Breast epithelium (tissue), 3 donors: ENCODE results near the gene NPRL2.

ENCODE experiments used
- CTCF ChIP-seq, 3 donors: fragments of 450-650 bp; IDR thresholded peaks; one replicate each; pipeline ENCODE4 v1.5.1; 2016 to 2017; ENCODE audit warnings: antibody characterized with exemption in 3 of 3, mild to moderate bottlenecking in 3 of 3, moderate library complexity in 3 of 3
- POLR2A ChIP-seq: fragments of 450-650 bp; IDR thresholded peaks from one replicate; pipeline ENCODE4 v1.6.1; 2016; ENCODE audit warnings: antibody characterized with exemption, mild to moderate bottlenecking, moderate library complexity
- POLR2AphosphoS5 ChIP-seq, 3 donors: sonication (generic); formaldehyde crosslinking; IDR thresholded peaks; one replicate each; pipeline ENCODE4 v1.6.1; 2017; ENCODE audit warnings: antibody characterized with exemption in 3 of 3

GRCh38 chr3:50385754-50386153 is 35.2 kb upstream of the NPRL2 start:
- TF ChIP-seq CTCF (IDR thresholded peaks at IDR 0.05) (no peak), POLR2AphosphoS5 (IDR thresholded peaks at IDR 0.05) (no peak), POLR2A (no peak)
